Lower leg skin (tissue), 3 donors: ENCODE measurements around the gene CRELD2.

ENCODE experiments used
- POLR2A ChIP-seq, 2 donors: fragments of 450-650 bp; IDR thresholded peaks; one replicate each; pipeline ENCODE4 v1.6.1; 2016 to 2017; ENCODE audit warnings: antibody characterized with exemption in 2 of 2, mild to moderate bottlenecking in 1 of 2, moderate library complexity in 1 of 2
- TF ChIP-seq, protein P1 (sequence below), 3 donors: fragments of 450-650 bp; IDR thresholded peaks; one replicate each; pipeline ENCODE4 v1.5.1; 2016; ENCODE audit warnings: antibody characterized with exemption in 3 of 3, mild to moderate bottlenecking in 3 of 3, moderate library complexity in 2 of 3

DNA sequence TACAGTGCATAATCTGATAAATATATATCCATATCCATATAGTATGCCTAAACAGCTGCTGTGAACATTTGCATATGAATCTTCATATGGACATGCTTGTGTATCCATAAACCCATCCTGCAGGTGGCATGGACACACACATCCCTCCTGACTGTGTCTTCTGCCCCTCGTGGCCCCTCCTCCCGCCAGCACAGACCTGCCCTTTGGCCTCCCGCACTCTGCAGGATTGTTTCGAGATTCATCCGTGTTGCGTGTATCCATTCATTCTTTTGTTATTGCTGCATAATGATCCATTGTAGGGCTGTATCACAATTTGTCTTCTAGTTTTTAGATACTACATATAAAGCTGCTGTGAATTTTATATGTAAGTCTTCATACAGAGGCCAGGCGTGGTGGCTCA is 40.8 kb upstream of the CRELD2 start:
- TF ChIP-seq, protein P1, sequence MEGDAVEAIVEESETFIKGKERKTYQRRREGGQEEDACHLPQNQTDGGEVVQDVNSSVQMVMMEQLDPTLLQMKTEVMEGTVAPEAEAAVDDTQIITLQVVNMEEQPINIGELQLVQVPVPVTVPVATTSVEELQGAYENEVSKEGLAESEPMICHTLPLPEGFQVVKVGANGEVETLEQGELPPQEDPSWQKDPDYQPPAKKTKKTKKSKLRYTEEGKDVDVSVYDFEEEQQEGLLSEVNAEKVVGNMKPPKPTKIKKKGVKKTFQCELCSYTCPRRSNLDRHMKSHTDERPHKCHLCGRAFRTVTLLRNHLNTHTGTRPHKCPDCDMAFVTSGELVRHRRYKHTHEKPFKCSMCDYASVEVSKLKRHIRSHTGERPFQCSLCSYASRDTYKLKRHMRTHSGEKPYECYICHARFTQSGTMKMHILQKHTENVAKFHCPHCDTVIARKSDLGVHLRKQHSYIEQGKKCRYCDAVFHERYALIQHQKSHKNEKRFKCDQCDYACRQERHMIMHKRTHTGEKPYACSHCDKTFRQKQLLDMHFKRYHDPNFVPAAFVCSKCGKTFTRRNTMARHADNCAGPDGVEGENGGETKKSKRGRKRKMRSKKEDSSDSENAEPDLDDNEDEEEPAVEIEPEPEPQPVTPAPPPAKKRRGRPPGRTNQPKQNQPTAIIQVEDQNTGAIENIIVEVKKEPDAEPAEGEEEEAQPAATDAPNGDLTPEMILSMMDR (IDR thresholded peaks at IDR 0.05): no peak
- TF ChIP-seq POLR2A (IDR thresholded peaks at IDR 0.05): no peak
